Suprapubic skin (tissue), 4 donors: ENCODE measurements around the gene CACNA2D1. TPM values are rescaled to one million over a fixed set of nuclear protein-coding genes. Genes with fewer than 3 reads are reported as not detected.

Source experiments
- DNase-seq, 2 donors: peaks; one replicate each; pipeline ENCODE4 v3.0.0-alpha.2; 2019; ENCODE audit warnings: low spot score in 2 of 2
- H3K27ac ChIP-seq: fragments of 200-600 bp; sonication (generic); one replicate; pipeline ENCODE4 v1.5.1; 2019
- H3K27me3 ChIP-seq: fragments of 200-600 bp; sonication (generic); one replicate; pipeline ENCODE4 v1.5.1; 2019
- H3K36me3 ChIP-seq: fragments of 200-600 bp; sonication (generic); one replicate; pipeline ENCODE4 v1.5.1; 2019
- H3K4me1 ChIP-seq: fragments of 200-600 bp; sonication (generic); one replicate; pipeline ENCODE4 v1.5.1; 2019
- H3K4me3 ChIP-seq: fragments of 200-600 bp; sonication (generic); one replicate; pipeline ENCODE4 v1.5.1; 2019; ENCODE audit warnings: mild to moderate bottlenecking
- H3K9me3 ChIP-seq: fragments of 200-600 bp; sonication (generic); one replicate; pipeline ENCODE4 v1.5.1; 2019
- CTCF ChIP-seq, 2 donors: fragments of 200-600 bp in 1 of 2; fragments of 450-650 bp in 1 of 2; sonication (generic) in 1 of 2; IDR thresholded peaks; one replicate each; pipeline ENCODE4 v1.5.1; 2016 to 2019; ENCODE audit warnings: antibody characterized with exemption in 2 of 2, mild to moderate bottlenecking in 1 of 2, moderate library complexity in 1 of 2
- EP300 ChIP-seq: sonication (generic); formaldehyde crosslinking; IDR thresholded peaks from one replicate; pipeline ENCODE4 v1.6.1; 2017; ENCODE audit warnings: antibody characterized with exemption
- POLR2A ChIP-seq, 2 donors: fragments of 450-650 bp; IDR thresholded peaks; one replicate each; pipeline ENCODE4 v1.6.1; 2017; ENCODE audit warnings: antibody characterized with exemption in 2 of 2, mild to moderate bottlenecking in 2 of 2, moderate library complexity in 2 of 2
- POLR2AphosphoS5 ChIP-seq, 3 donors: sonication (generic); formaldehyde crosslinking; IDR thresholded peaks; one replicate each; pipeline ENCODE4 v1.6.1; 2017; ENCODE audit warnings: antibody characterized with exemption in 3 of 3
- WGBS: methylation state at CpG from one replicate; pipeline ENCODE4 v1.1.5; 2018; 5-methylcytosine and 5-hydroxymethylcytosine counted together
- total RNA-seq, 4 donors: library from RNA; depleted of rRNA; stranded (reverse); fragments of >200 nt; gene quantifications; one replicate each; pipeline ENCODE4 v1.1.0, GENCODE V29; 2016

The CACNA2D1 gene
- total RNA-seq, 4 donors from 2014 or later, result 9.3 to 16.9 (median 10.6) TPM

- Histone ChIP-seq H3K9me3 (no peaks in the 10 kb centered on the region), H3K4me1 (no peaks in the 10 kb centered on the region), H3K27me3 (no peaks in the 10 kb centered on the region), H3K27ac (no peak overlapping the region), H3K4me3 (no peak overlapping the region), H3K36me3 (no peaks in the 10 kb centered on the region)
- 75% methylated on average over 2 of the region's 2 CpGs for WGBS
- no peak for DNase-seq
- no peak for TF ChIP-seq EP300
- no peak for TF ChIP-seq POLR2AphosphoS5 (IDR thresholded peaks at IDR 0.05)
- no peak for TF ChIP-seq POLR2A (IDR thresholded peaks at IDR 0.05)
- TF ChIP-seq CTCF (IDR thresholded peaks at IDR 0.05), result no peak
Observed at GRCh38 chr7:82071468-82071867, 372.1 kb downstream of the CACNA2D1 start.

DNA sequence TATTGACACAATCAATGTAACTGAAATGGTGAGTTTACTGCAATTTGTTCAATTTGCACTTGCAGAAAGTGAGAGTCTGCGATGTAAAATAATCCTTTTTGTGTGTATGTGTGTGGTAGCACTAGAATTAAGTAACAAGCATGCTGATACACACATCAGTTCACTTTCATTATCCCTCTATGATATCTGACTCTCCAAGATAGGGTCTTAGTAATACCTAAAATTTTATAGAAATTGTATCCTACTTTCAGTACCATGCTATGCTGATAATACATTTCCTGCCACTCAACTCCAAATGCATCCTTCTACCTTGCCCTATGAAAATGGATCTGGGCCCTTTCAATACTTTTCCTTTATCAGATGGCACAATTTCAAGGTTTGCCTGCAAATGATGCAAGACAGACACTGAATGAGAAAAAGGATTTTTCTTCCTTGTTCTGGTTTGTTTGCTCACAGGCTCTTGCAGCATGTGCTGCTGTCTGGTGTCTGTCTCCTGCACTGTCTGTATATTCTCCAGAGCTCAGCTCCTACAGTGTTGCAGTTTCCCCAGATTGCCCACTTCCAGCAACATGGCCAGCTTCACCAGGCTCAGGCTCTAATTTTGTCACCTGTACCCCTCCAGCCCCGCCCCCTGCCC, 375.8 kb downstream of the CACNA2D1 start:
- no peaks in the 10 kb centered on the region for H3K27me3 ChIP-seq
- no peak overlapping the region for H3K27ac ChIP-seq
- H3K9me3 ChIP-seq, result no peaks in the 10 kb centered on the region
- 92% methylated on average over 2 of the region's 2 CpGs for WGBS
- DNase-seq, result no peak
- no peaks in the 10 kb centered on the region for H3K36me3 ChIP-seq
- no peaks in the 10 kb centered on the region for H3K4me1 ChIP-seq
- no peak for TF ChIP-seq CTCF (IDR thresholded peaks at IDR 0.05)
- no peak for TF ChIP-seq POLR2A (IDR thresholded peaks at IDR 0.05)
- no peak for TF ChIP-seq EP300
- no peak for TF ChIP-seq POLR2AphosphoS5 (IDR thresholded peaks at IDR 0.05)
- no peak overlapping the region for H3K4me3 ChIP-seq

DNA sequence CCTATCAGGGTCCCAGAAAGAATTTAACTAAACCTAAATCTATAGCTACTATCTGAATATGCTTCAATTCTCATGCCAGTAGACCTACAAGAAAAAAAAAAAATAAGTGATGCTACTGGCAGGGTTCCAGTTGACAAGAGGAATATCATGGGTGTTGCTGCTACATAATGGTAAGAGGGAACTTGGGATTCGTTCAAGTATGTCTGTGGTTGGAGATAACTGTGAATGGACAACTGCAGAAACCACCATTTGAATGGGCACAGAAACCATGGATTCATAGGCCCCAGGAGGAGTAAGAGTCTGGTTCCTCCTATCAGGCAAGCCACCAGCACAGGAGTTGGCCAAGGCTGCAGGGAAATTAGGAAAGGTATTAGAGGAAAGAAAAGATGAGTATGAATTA, 386.1 kb downstream of the CACNA2D1 start:
- DNase-seq, result no peak
- WGBS, result 82% methylated on average over 1 of the region's 1 CpG

DNA sequence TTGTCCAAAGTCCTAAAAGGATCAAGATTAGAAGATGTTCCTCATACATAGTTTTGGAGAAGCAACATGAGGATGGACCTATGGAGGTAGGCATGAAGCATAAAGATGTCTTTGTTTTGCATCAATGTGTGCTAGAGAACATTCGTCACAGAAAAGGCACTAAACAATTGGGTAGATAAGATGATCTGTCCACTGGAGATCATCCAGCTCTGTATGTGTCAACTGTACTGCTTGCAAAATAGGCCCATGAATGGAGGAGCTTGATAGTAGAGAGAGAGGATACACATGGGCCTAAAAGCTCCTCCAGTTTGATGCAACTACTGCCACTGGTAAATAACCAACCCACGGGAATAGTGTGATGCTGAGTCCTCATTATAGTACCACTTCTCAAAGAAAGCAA, 387.3 kb downstream of the CACNA2D1 start:
- Histone ChIP-seq H3K9me3 (no peaks in the 10 kb centered on the region), H3K27me3 (no peaks in the 10 kb centered on the region), H3K27ac (no peak overlapping the region), H3K4me3 (no peak overlapping the region), H3K36me3 (no peaks in the 10 kb centered on the region), H3K4me1 (no peaks in the 10 kb centered on the region)
- no peak for TF ChIP-seq CTCF (IDR thresholded peaks at IDR 0.05)
- no peak for TF ChIP-seq POLR2A (IDR thresholded peaks at IDR 0.05)
- TF ChIP-seq POLR2AphosphoS5 (IDR thresholded peaks at IDR 0.05), result no peak
- TF ChIP-seq EP300, result no peak
- DNase-seq, result no peak
- 96% methylated on average over 2 of the region's 2 CpGs for WGBS

More for the DNA sequence above, 386.1 kb downstream of the CACNA2D1 start:
- Histone ChIP-seq H3K9me3 (no peaks in the 10 kb centered on the region), H3K4me3 (no peak overlapping the region), H3K36me3 (no peaks in the 10 kb centered on the region), H3K4me1 (no peaks in the 10 kb centered on the region), H3K27ac (no peak overlapping the region), H3K27me3 (no peaks in the 10 kb centered on the region)
- TF ChIP-seq EP300, result no peak
- TF ChIP-seq POLR2AphosphoS5 (IDR thresholded peaks at IDR 0.05), result no peak
- no peak for TF ChIP-seq POLR2A (IDR thresholded peaks at IDR 0.05)
- TF ChIP-seq CTCF (IDR thresholded peaks at IDR 0.05), result no peak

GRCh38 chr7:82054544-82054943, 389.0 kb downstream of the CACNA2D1 start:
- Histone ChIP-seq H3K4me1 (no peaks in the 10 kb centered on the region), H3K9me3 (no peaks in the 10 kb centered on the region), H3K4me3 (no peak overlapping the region), H3K36me3 (no peaks in the 10 kb centered on the region), H3K27me3 (no peaks in the 10 kb centered on the region), H3K27ac (no peak overlapping the region)
- no peak for TF ChIP-seq EP300
- TF ChIP-seq CTCF (IDR thresholded peaks at IDR 0.05), result no peak
- TF ChIP-seq POLR2A (IDR thresholded peaks at IDR 0.05), result no peak
- TF ChIP-seq POLR2AphosphoS5 (IDR thresholded peaks at IDR 0.05), result no peak
- no peak for DNase-seq
- 87% methylated on average over 1 of the region's 1 CpG for WGBS
